H1 (cell line): ENCODE measurements around the gene SNTG2.

ENCODE experiments used
- CREB1 ChIP-seq: IDR thresholded peaks from 2 replicates; pipeline ENCODE4 v1.6.1; 2012; ENCODE audit warnings: inconsistent platforms
- CTCF ChIP-seq, 3 experiments: IDR thresholded peaks; 1 replicate in 2 of 3; 2 replicates in 1 of 3; pipeline versions ENCODE4 v1.5.1 to v1.6.1; 2011; ENCODE audit warnings: low read length in 3 of 3, mild to moderate bottlenecking in 3 of 3, inconsistent platforms in 2 of 3, low read depth in 1 of 3, moderate library complexity in 1 of 3; ENCODE audit not compliant: insufficient read depth in 1 of 3; ENCODE audit errors: control extremely low read depth in 1 of 3
- EP300 ChIP-seq, 2 experiments: IDR thresholded peaks; 1 replicate in 1 of 2; 2 replicates in 1 of 2; pipeline ENCODE4 v1.6.1; 2011 to 2012; ENCODE audit warnings: low read depth in 2 of 2, low read length in 2 of 2, mild to moderate bottlenecking in 2 of 2, borderline replicate concordance in 1 of 2, inconsistent platforms in 1 of 2, moderate library complexity in 1 of 2
- POLR2A ChIP-seq, 2 experiments: IDR thresholded peaks; 1 replicate in 1 of 2; 2 replicates in 1 of 2; pipeline ENCODE4 v1.6.1; 2011; ENCODE audit warnings: low read depth in 2 of 2, low read length in 2 of 2, mild to moderate bottlenecking in 2 of 2; ENCODE audit errors: control extremely low read depth in 1 of 2
- POLR2AphosphoS5 ChIP-seq: IDR thresholded peaks from 2 replicates; pipeline ENCODE4 v1.6.1; 2011; ENCODE audit warnings: low read depth, low read length
- POU5F1 ChIP-seq: IDR thresholded peaks from 2 replicates; pipeline ENCODE4 v1.6.1; 2011; ENCODE audit warnings: low read depth, mild to moderate bottlenecking, low read length, moderate library complexity
- RXRA ChIP-seq: IDR thresholded peaks from 2 replicates; pipeline ENCODE4 v1.6.1; 2011; ENCODE audit warnings: low read depth, mild to moderate bottlenecking, low read length, moderate library complexity; ENCODE audit not compliant: insufficient read depth
- SP2 ChIP-seq: IDR thresholded peaks from 2 replicates; pipeline ENCODE4 v1.6.1; 2012; ENCODE audit warnings: mild to moderate bottlenecking, low read length, inconsistent platforms
- SRF ChIP-seq: IDR thresholded peaks from 2 replicates; pipeline ENCODE4 v1.6.1; 2011; ENCODE audit warnings: mild to moderate bottlenecking, low read depth, low read length, moderate library complexity
- TBP ChIP-seq: IDR thresholded peaks from 2 replicates; pipeline ENCODE4 v1.6.1; 2011; ENCODE audit warnings: low read depth, low read length, improper control_type of control experiment
- ZNF274 ChIP-seq: IDR thresholded peaks from 2 replicates; pipeline ENCODE4 v1.7.0; 2012; ENCODE audit warnings: low read length, borderline replicate concordance; ENCODE audit errors: extremely low read depth

GRCh38 chr2:1002350-1002749 lies 51.7 kb downstream of the SNTG2 start:
- no peak for TF ChIP-seq CTCF (IDR thresholded peaks at IDR 0.05; ENCODE audit: control extremely low read depth in 1 of 3, insufficient read depth in 1 of 3, low read depth in 1 of 3, low read length in 3 of 3)
- no peak for TF ChIP-seq CREB1
- no peak for TF ChIP-seq SP2
- no peak for TF ChIP-seq SRF
- TF ChIP-seq RXRA = no peak
- no peak for TF ChIP-seq POU5F1
- TF ChIP-seq TBP = no peak
- no peak for TF ChIP-seq EP300 (IDR thresholded peaks at IDR 0.05; ENCODE audit: borderline replicate concordance in 1 of 2, low read depth in 2 of 2, low read length in 2 of 2)
- TF ChIP-seq ZNF274 = no peak
- no peak for TF ChIP-seq POLR2A (IDR thresholded peaks at IDR 0.05; ENCODE audit: control extremely low read depth in 1 of 2, low read depth in 2 of 2, low read length in 2 of 2)
- TF ChIP-seq POLR2AphosphoS5 = no peak
